Adrenal gland (tissue), 5 donors: Measurements from ENCODE around the gene INO80C.

Experiments
- POLR2A ChIP-seq, 2 donors: fragments of 450-650 bp; IDR thresholded peaks; one replicate each; pipeline ENCODE4 v1.6.1; 2017; ENCODE audit warnings: antibody characterized with exemption in 2 of 2, mild to moderate bottlenecking in 2 of 2, moderate library complexity in 1 of 2
- TF ChIP-seq, protein P1 (sequence below), 6 experiments: fragments of 450-650 bp in 4 of 6; fragments of 200-600 bp in 2 of 6; sonication (generic) in 1 of 6; IDR thresholded peaks; 1 replicate in 5 of 6; 2 replicates in 1 of 6; pipeline versions ENCODE4 v1.5.1 to v1.8.0; 2016 to 2021; ENCODE audit warnings: antibody characterized with exemption in 6 of 6, mild to moderate bottlenecking in 2 of 6, moderate library complexity in 1 of 6
- donor health status: DM: no; HTN: no; CAD: no.

DNA sequence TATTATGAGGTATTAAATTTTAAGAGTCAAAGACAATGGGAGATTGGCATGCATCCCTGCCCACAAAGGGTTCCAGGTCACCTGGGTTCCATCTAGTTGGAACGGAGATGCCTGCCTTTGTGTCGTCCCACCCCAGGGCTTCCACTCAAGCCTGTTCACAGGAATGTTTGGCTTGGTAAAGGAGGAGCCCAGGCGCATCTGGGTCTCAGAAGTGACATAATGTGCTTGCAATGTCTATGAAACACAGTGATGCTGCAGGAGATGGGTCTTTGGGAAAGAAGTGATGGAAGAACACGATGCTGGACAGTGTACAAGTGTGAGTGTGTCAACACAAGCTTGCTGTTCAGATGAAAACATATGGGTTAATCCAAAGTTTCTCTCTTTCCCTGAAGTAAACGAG, 71.0 kb downstream of the INO80C start:
- TF ChIP-seq, protein P1, sequence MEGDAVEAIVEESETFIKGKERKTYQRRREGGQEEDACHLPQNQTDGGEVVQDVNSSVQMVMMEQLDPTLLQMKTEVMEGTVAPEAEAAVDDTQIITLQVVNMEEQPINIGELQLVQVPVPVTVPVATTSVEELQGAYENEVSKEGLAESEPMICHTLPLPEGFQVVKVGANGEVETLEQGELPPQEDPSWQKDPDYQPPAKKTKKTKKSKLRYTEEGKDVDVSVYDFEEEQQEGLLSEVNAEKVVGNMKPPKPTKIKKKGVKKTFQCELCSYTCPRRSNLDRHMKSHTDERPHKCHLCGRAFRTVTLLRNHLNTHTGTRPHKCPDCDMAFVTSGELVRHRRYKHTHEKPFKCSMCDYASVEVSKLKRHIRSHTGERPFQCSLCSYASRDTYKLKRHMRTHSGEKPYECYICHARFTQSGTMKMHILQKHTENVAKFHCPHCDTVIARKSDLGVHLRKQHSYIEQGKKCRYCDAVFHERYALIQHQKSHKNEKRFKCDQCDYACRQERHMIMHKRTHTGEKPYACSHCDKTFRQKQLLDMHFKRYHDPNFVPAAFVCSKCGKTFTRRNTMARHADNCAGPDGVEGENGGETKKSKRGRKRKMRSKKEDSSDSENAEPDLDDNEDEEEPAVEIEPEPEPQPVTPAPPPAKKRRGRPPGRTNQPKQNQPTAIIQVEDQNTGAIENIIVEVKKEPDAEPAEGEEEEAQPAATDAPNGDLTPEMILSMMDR (IDR thresholded peaks at IDR 0.05): no peak
- TF ChIP-seq POLR2A (IDR thresholded peaks at IDR 0.05): no peak
